Ammon's horn (tissue), 1 donor: ENCODE data around the gene RAB5B.
"Not testable (repeated sequence)": the region's sequence is repeated elsewhere in the genome, so short reads cannot be mapped to it uniquely, and the experiment has no call there.

Experiments used
- DNase-seq: peaks from one replicate; pipeline ENCODE4 v3.0.0-alpha.2; 2016; ENCODE audit warnings: low spot score

RAB5B gene

GRCh38 chr12:55982319-55982936 lies 8.6 kb downstream of the RAB5B start:
- DNase-seq, result no peak

GRCh38 chr12:55983232-55983842 lies 9.5 kb downstream of the RAB5B start:
- DNase-seq, result no peak

- DNase-seq, result no peak
Measured at GRCh38 chr12:55984861-55985260, 11.0 kb downstream of the RAB5B start.

- no peak for DNase-seq
Measured at GRCh38 chr12:55985341-55985740, 11.5 kb downstream of the RAB5B start.

GRCh38 chr12:55985976-55986375 lies 12.1 kb downstream of the RAB5B start:
- not testable (repeated sequence) for DNase-seq

GRCh38 chr12:55991110-55991509 lies 17.2 kb downstream of the RAB5B start:
- no peak for DNase-seq

GRCh38 chr12:55993230-55993853 lies 19.5 kb downstream of the RAB5B start:
- DNase-seq, result no peak

GRCh38 chr12:55995366-55995765 lies 21.5 kb downstream of the RAB5B start:
- DNase-seq, result no peak

- peak; percentile 72 for DNase-seq
Measured at GRCh38 chr12:55996201-55996714, 22.4 kb downstream of the RAB5B start.

- peak; percentile 99 for DNase-seq
Measured at GRCh38 chr12:55996715-55997534, 23.0 kb downstream of the RAB5B start, which contains the start of gene SUOX. SUOX (plus strand) TSS chr12:55997276; CDS start chr12:56002222, 4,946 bp downstream.

- no peak for DNase-seq
Measured at GRCh38 chr12:55997535-55997859, 23.6 kb downstream of the RAB5B start.

- not testable (repeated sequence) for DNase-seq
Measured at GRCh38 chr12:55999522-55999921, 25.6 kb downstream of the RAB5B start.

- not testable (repeated sequence) for DNase-seq
Measured at GRCh38 chr12:55999999-56000540, 26.2 kb downstream of the RAB5B start.

GRCh38 chr12:56001487-56002100 lies 27.7 kb downstream of the RAB5B start:
- DNase-seq, result no peak

GRCh38 chr12:56003376-56003775 lies 29.5 kb downstream of the RAB5B start:
- not testable (repeated sequence) for DNase-seq

- no peak for DNase-seq
Measured at GRCh38 chr12:56004211-56004610, 30.3 kb downstream of the RAB5B start.

GRCh38 chr12:56007564-56008559 lies 34.0 kb downstream of the RAB5B start:
- peak; percentile 54 for DNase-seq

- no peak for DNase-seq
Measured at GRCh38 chr12:56010111-56010570, 36.3 kb downstream of the RAB5B start.

- no peak for DNase-seq
Measured at GRCh38 chr12:56011509-56012090, 37.7 kb downstream of the RAB5B start.

GRCh38 chr12:56013482-56013881 lies 39.6 kb downstream of the RAB5B start:
- peak; percentile 37 for DNase-seq
